ENCODE results near the gene KRT6B. TPM values are rescaled to one million over a fixed set of nuclear protein-coding genes. Genes with fewer than 3 reads are reported as not detected.

The KRT6B gene
- total and polyA plus RNA-seq, 9 donors = 0.11 TPM; not detected in 8

GRCh38 chr12:52402873-52403540, 48.9 kb downstream of the KRT6B start:
- no peaks in the 10 kb centered on the region for H3K4me1 ChIP-seq (ENCODE audit: insufficient read depth)
- H3K4me3 ChIP-seq = no peak overlapping the region
- DNase-seq = no peak
- TF ChIP-seq EP300 (IDR thresholded peaks at IDR 0.05) (no peak), CTCF (IDR thresholded peaks at IDR 0.05) (no peak), POLR2A (IDR thresholded peaks at IDR 0.05) (no peak)
- intact Hi-C loops (cut with DNase I) = no loop called here
- no peaks in the 10 kb centered on the region for H3K36me3 ChIP-seq
- WGBS, 3 donors = 51 to 59% (median 53%) methylated on average over 3 of the region's 3 CpGs
- no peak overlapping the region for H3K27ac ChIP-seq
- no peaks in the 10 kb centered on the region for H3K27me3 ChIP-seq
- H3K9me3 ChIP-seq = no peaks in the 10 kb centered on the region

GRCh38 chr12:52402377-52402776, 49.6 kb downstream of the KRT6B start:
- H3K4me1 ChIP-seq (ENCODE audit: insufficient read depth) = no peaks in the 10 kb centered on the region
- no peak for DNase-seq
- intact Hi-C loops (cut with DNase I) = no loop called here
- no peak overlapping the region for H3K27ac ChIP-seq
- H3K9me3 ChIP-seq = no peaks in the 10 kb centered on the region
- TF ChIP-seq EP300 (IDR thresholded peaks at IDR 0.05) (no peak), POLR2A (IDR thresholded peaks at IDR 0.05) (no peak), CTCF (IDR thresholded peaks at IDR 0.05) (no peak)
- no peaks in the 10 kb centered on the region for H3K36me3 ChIP-seq
- no peak overlapping the region for H3K4me3 ChIP-seq
- WGBS, 3 donors = 94 to 98% (median 95%) methylated on average over 2 of the region's 2 CpGs
- H3K27me3 ChIP-seq = no peaks in the 10 kb centered on the region

- no peak overlapping the region for H3K27ac ChIP-seq
- intact Hi-C loops (cut with DNase I) = no loop called here
- no peaks in the 10 kb centered on the region for H3K36me3 ChIP-seq
- H3K9me3 ChIP-seq = no peaks in the 10 kb centered on the region
- H3K27me3 ChIP-seq = no peaks in the 10 kb centered on the region
- TF ChIP-seq POLR2A (IDR thresholded peaks at IDR 0.05) (no peak), CTCF (IDR thresholded peaks at IDR 0.05) (no peak), EP300 (IDR thresholded peaks at IDR 0.05) (no peak)
- H3K4me3 ChIP-seq = no peak overlapping the region
- DNase-seq = no peak
- no peaks in the 10 kb centered on the region for H3K4me1 ChIP-seq (ENCODE audit: insufficient read depth)
- WGBS, 3 donors = 68 to 85% (median 71%) methylated on average over 4 of the region's 4 CpGs
Observed at GRCh38 chr12:52401926-52402325, 50.0 kb downstream of the KRT6B start.

GRCh38 chr12:52401526-52401925, 50.4 kb downstream of the KRT6B start:
- Histone ChIP-seq H3K9me3 (no peaks in the 10 kb centered on the region), H3K27ac (no peak overlapping the region), H3K4me1 (ENCODE audit: insufficient read depth) (no peaks in the 10 kb centered on the region), H3K36me3 (no peaks in the 10 kb centered on the region), H3K4me3 (no peak overlapping the region), H3K27me3 (no peaks in the 10 kb centered on the region)
- intact Hi-C loops (cut with DNase I) = no loop called here
- DNase-seq = no peak
- TF ChIP-seq POLR2A (IDR thresholded peaks at IDR 0.05) (no peak), CTCF (IDR thresholded peaks at IDR 0.05) (no peak), EP300 (IDR thresholded peaks at IDR 0.05) (no peak)
- 76 to 81% (median 77%) methylated on average over 5 of the region's 5 CpGs for WGBS, 3 donors

Measured in ovary (tissue), 9 donors.